B cell (primary cell): ENCODE results near the gene ACP3. TPM values are rescaled to one million over a fixed set of nuclear protein-coding genes. Genes with fewer than 3 reads are reported as not detected.

Experiments
- ATAC-seq: fragments of 200-7000 bp; cut with Tn5 transposase; one replicate; pipeline ENCODE4 v1.10.0; 2021; ENCODE audit warnings: low read depth, mild to moderate bottlenecking, moderate number of reproducible peaks, moderate library complexity
- CTCF ChIA-PET: fragments of 350-600 bp; sonication (Branson Sonifier 250); formaldehyde crosslinking; loops from one replicate; lab custom pipeline; 2021; ENCODE audit warnings: antibody characterized with exemption, inconsistent platforms; lab: Charles Lee
- POLR2A ChIA-PET: fragments of 350-600 bp; sonication (Branson Sonifier 250); formaldehyde crosslinking; loops from one replicate; lab custom pipeline; 2021; ENCODE audit warnings: antibody characterized with exemption; lab: Charles Lee
- DNase-seq: peaks from one replicate; pipeline ENCODE4 v3.0.0; 2013
- H2AFZ ChIP-seq: 2 replicates; pipeline ENCODE4 v1.6.1; 2012; ENCODE audit warnings: mild to moderate bottlenecking, low read depth, low read length; ENCODE audit not compliant: insufficient read depth, poor library complexity, severe bottlenecking
- H3K27ac ChIP-seq, 2 donors: 1 replicate in 1 of 2; 2 replicates in 1 of 2; pipeline ENCODE4 v1.5.1; 2012 to 2013; ENCODE audit warnings: low read length in 2 of 2, mild to moderate bottlenecking in 2 of 2, moderate library complexity in 1 of 2
- H3K27me3 ChIP-seq, 4 experiments: fragments of 200-600 bp in 1 of 4; sonication (generic) in 1 of 4; replicated peaks in 1 of 4; 1 replicate in 2 of 4; 2 replicates in 2 of 4; pipeline versions ENCODE4 v1.6.1 to v1.7.0; 2013 to 2016; ENCODE audit warnings: low read length in 3 of 4, mild to moderate bottlenecking in 2 of 4, mixed read lengths in 1 of 4, moderate library complexity in 1 of 4; ENCODE audit not compliant: insufficient read depth in 4 of 4, control insufficient read depth in 3 of 4; ENCODE audit errors: control extremely low read depth in 1 of 4
- H3K36me3 ChIP-seq, 2 experiments: replicated peaks in 1 of 2; 1 replicate in 1 of 2; 2 replicates in 1 of 2; pipeline versions ENCODE4 v1.6.1 to v1.7.1; 2013; ENCODE audit warnings: low read length in 1 of 2; ENCODE audit not compliant: insufficient read depth in 2 of 2, control insufficient read depth in 1 of 2; ENCODE audit errors: control extremely low read depth in 1 of 2, extremely low read depth in 1 of 2
- H3K4me1 ChIP-seq, 2 donors: fragments of 200-600 bp in 1 of 2; sonication (generic) in 1 of 2; 1 replicate in 1 of 2; 2 replicates in 1 of 2; pipeline versions ENCODE4 v1.5.1 to v1.6.1; 2013 to 2017; ENCODE audit warnings: low read length in 2 of 2; ENCODE audit not compliant: control insufficient read depth in 2 of 2, insufficient read depth in 2 of 2
- H3K4me2 ChIP-seq: replicated peaks from 2 replicates; pipeline ENCODE3; 2012; ENCODE audit warnings: mild to moderate bottlenecking, low read depth, low read length; ENCODE audit not compliant: poor library complexity, severe bottlenecking
- H3K4me3 ChIP-seq, 5 experiments: fragments of 200-600 bp in 1 of 5; sonication (generic) in 1 of 5; 1 replicate in 3 of 5; 2 replicates in 2 of 5; pipeline versions ENCODE4 v1.5.1 to v1.7.0; 2011 to 2016; ENCODE audit warnings: low read length in 4 of 5, mild to moderate bottlenecking in 4 of 5, low read depth in 2 of 5, control low read depth in 1 of 5, moderate library complexity in 1 of 5; ENCODE audit not compliant: insufficient read depth in 1 of 5; ENCODE audit errors: control extremely low read depth in 1 of 5, extremely low read depth in 1 of 5
- H3K79me2 ChIP-seq: fragments of 200-600 bp; sonication (generic); one replicate; pipeline ENCODE4 v1.6.0; 2016; ENCODE audit warnings: low read length; ENCODE audit not compliant: control insufficient read depth, insufficient read depth
- H3K9ac ChIP-seq: fragments of 200-600 bp; sonication (generic); 2 replicates; pipeline ENCODE4 v1.6.1; 2017; ENCODE audit warnings: mild to moderate bottlenecking, low read length, moderate library complexity
- H3K9me3 ChIP-seq, 3 donors: one replicate each; pipeline versions ENCODE4 v1.6.1 to v1.7.1; 2013; ENCODE audit warnings: low read length in 2 of 3; ENCODE audit not compliant: control insufficient read depth in 2 of 3, insufficient read depth in 1 of 3; ENCODE audit errors: control extremely low read depth in 1 of 3
- H4K20me1 ChIP-seq: 2 replicates; pipeline ENCODE4 v1.6.0; 2012; ENCODE audit warnings: mild to moderate bottlenecking, low read length; ENCODE audit not compliant: insufficient read depth, control insufficient read depth, poor library complexity, severe bottlenecking
- H3K27ac Mint-ChIP-seq: one replicate; pipeline ENCODE4 v1.8.0; 2021; ENCODE audit warnings: mixed read lengths
- H3K27me3 Mint-ChIP-seq: one replicate; pipeline ENCODE4 v1.8.0; 2021; ENCODE audit warnings: mixed read lengths
- H3K4me1 Mint-ChIP-seq: one replicate; pipeline ENCODE4 v1.8.0; 2021; ENCODE audit warnings: mixed read lengths
- H3K4me3 Mint-ChIP-seq: one replicate; pipeline ENCODE4 v1.8.0; 2021; ENCODE audit warnings: mixed read lengths
- H3K9me3 Mint-ChIP-seq: one replicate; pipeline ENCODE4 v1.8.0; 2022; ENCODE audit warnings: mixed read lengths; ENCODE audit not compliant: insufficient read depth
- EZH2 ChIP-seq: IDR thresholded peaks from 2 replicates; pipeline ENCODE4 v1.6.1; 2012; ENCODE audit warnings: borderline replicate concordance, low read depth, mild to moderate bottlenecking, moderate library complexity, low read length; ENCODE audit not compliant: insufficient read depth, poor library complexity, severe bottlenecking
- WGBS: methylation state at CpG from one replicate; pipeline ENCODE4 v1.1.5; 2013; ENCODE audit warnings: missing lambda C conversion rate; ENCODE audit not compliant: insufficient coverage; 5-methylcytosine and 5-hydroxymethylcytosine counted together
- intact Hi-C: fragments of 100-400 bp; cut with micrococcal nuclease; formaldehyde crosslinking; loops from one replicate; pipeline ENCODE4 v1.10.0; 2022
- polyA plus RNA-seq: library from polyadenylated mRNA; depleted of rRNA; stranded (reverse); fragments of >200 nt; gene quantifications from 2 replicates; pipeline ENCODE4 v1.2.3, GENCODE V29; 2012
- total RNA-seq, 2 donors: library from RNA; stranded (reverse); fragments of 120-200 nt in 1 of 2; gene quantifications; 1 replicate in 1 of 2; 2 replicates in 1 of 2; pipeline versions ENCODE4 v1.2.3 to v1.2.4, GENCODE V29; 2013 to 2022
- TF ChIP-seq, protein P1 (sequence below): fragments of 200-600 bp; IDR thresholded peaks from one replicate; pipeline ENCODE4 v1.8.0; 2022; ENCODE audit warnings: antibody characterized with exemption, mild to moderate bottlenecking

ACP3 gene
- total and polyA plus RNA-seq, 2 donors (not counting 1 experiment from before 2014, with no cell fraction given): 0.36 to 0.64 TPM

DNA sequence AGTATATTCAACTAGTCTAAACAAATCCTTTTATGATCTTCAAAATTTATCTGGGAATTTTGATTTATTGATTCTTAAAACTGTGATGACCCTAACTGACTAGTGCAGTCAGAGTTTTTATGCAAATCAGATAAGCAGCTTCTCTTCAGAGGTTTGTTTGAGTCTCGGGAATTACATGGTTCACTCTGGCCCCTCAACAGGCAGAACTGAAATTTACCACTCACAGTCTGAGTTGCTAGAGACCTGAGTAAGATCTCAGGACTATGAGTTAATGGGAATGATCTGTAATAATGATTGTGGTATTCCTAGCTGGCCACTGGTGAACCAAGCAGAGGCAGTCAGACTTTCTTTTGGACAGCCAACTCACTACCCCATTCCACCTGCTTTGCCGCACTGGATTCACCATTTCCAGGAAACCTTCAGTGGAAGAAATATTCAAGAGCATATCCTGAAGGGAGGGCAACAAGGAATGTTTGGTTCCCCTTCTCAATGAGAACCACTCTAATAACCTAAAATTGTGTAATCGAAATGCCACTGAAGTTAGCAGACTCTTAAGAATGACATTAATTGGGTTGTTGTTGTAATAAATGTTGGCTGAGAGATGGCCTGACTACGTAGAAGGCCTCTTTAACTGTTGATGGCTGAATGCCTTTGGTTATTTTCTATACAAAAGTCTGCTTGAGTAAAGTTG lies 88.5 kb downstream of the ACP3 start:
- Histone ChIP-seq H4K20me1 (no peaks in the 10 kb centered on the region), H3K4me3 (no peak overlapping the region), H3K79me2 (no peaks in the 10 kb centered on the region), H3K27ac (no peak overlapping the region), H3K9me3 (no peaks in the 10 kb centered on the region), H3K27me3 (no peaks in the 10 kb centered on the region), H3K9ac (no peak overlapping the region), H3K36me3 (no peaks in the 10 kb centered on the region), H3K4me2 (peak overlapping the region; percentile 55), H2AFZ (peak overlapping the region; percentile 15), H3K4me1 (peaks cover 15 to 19% of the 10 kb centered on the region in 2 donors)
- intact Hi-C loops: no loop called here
- peaks cover 24% of the 10 kb centered on the region for H3K4me1 Mint-ChIP-seq
- ChIA-PET POLR2A (no interaction called here), CTCF (interaction anchor here (0.6 to 1.0 kb wide), 2 partner anchors 8 to 54 kb away, joined by 3 read pairs; no protein-coding TSS in a partner anchor)
- no peaks in the 10 kb centered on the region for H3K9me3 Mint-ChIP-seq
- TF ChIP-seq EZH2: no peak
- TF ChIP-seq, protein P1, sequence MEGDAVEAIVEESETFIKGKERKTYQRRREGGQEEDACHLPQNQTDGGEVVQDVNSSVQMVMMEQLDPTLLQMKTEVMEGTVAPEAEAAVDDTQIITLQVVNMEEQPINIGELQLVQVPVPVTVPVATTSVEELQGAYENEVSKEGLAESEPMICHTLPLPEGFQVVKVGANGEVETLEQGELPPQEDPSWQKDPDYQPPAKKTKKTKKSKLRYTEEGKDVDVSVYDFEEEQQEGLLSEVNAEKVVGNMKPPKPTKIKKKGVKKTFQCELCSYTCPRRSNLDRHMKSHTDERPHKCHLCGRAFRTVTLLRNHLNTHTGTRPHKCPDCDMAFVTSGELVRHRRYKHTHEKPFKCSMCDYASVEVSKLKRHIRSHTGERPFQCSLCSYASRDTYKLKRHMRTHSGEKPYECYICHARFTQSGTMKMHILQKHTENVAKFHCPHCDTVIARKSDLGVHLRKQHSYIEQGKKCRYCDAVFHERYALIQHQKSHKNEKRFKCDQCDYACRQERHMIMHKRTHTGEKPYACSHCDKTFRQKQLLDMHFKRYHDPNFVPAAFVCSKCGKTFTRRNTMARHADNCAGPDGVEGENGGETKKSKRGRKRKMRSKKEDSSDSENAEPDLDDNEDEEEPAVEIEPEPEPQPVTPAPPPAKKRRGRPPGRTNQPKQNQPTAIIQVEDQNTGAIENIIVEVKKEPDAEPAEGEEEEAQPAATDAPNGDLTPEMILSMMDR: no peak
- ATAC-seq: no peak
- H3K4me3 Mint-ChIP-seq: no peak overlapping the region
- no peak for DNase-seq
- 100% methylated on average over 2 of the region's 4 CpGs for WGBS
- peak overlapping the region; percentile 62 for H3K27ac Mint-ChIP-seq
- no peaks in the 10 kb centered on the region for H3K27me3 Mint-ChIP-seq

DNA sequence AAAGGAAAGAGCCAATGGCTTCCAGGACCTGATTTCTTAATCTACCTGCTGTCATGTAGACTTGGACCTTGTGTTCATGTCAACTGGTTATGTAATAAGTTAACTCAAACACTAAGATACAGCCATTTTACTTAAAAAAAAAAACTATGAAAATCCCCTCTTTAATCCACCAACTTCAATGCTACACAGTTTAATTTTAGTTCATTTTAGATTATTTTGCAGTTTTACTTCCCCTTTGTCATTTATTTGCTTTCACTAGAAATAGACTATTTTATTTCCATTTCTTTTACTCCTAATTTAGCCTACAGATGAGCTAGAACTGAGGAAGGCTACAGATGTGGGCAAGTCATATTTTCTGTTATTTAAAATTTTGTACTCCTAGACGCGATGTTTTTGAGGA lies 89.4 kb downstream of the ACP3 start:
- Histone ChIP-seq H3K4me1 (peaks cover 15 to 19% of the 10 kb centered on the region in 2 donors), H3K27me3 (no peaks in the 10 kb centered on the region), H3K79me2 (no peaks in the 10 kb centered on the region), H3K4me2 (peak overlapping the region; percentile 55), H3K4me3 (peak overlapping the region in 1 of 5 experiments; percentile 29), H4K20me1 (no peaks in the 10 kb centered on the region), H2AFZ (peak overlapping the region; percentile 17), H3K9ac (no peak overlapping the region), H3K27ac (peak overlapping the region; percentile 20 to 51), H3K36me3 (no peaks in the 10 kb centered on the region), H3K9me3 (no peaks in the 10 kb centered on the region)
- no peaks in the 10 kb centered on the region for H3K27me3 Mint-ChIP-seq
- WGBS: no CpG with 5 or more reads among the region's 2 CpGs
- TF ChIP-seq, protein P1: no peak
- peak overlapping the region; percentile 56 for H3K4me3 Mint-ChIP-seq
- ChIA-PET CTCF (interaction anchor here (0.6 kb wide), 1 partner anchor 55 kb away, joined by 3 read pairs; no protein-coding TSS in a partner anchor), POLR2A (no interaction called here)
- H3K4me1 Mint-ChIP-seq: peaks cover 22% of the 10 kb centered on the region
- ATAC-seq (no peak), DNase-seq (peak; percentile 29)
- intact Hi-C loops: no loop called here
- H3K9me3 Mint-ChIP-seq: no peaks in the 10 kb centered on the region
- H3K27ac Mint-ChIP-seq: peak overlapping the region; percentile 62
